GM12875 (cell line): ENCODE data around the gene PHIP.
"Not testable (repeated sequence)": the region's sequence is repeated elsewhere in the genome, so short reads cannot be mapped to it uniquely, and the experiment has no call there.

ENCODE experiments used
- H3K4me3 ChIP-seq: one replicate; pipeline ENCODE4 v1.5.1; 2011; ENCODE audit warnings: low read depth, low read length, control low read depth
- TF ChIP-seq, protein P1 (sequence below): IDR thresholded peaks from 2 replicates; pipeline ENCODE4 v1.5.1; 2011; ENCODE audit warnings: low read depth, mild to moderate bottlenecking, control low read depth, inconsistent platforms, low read length, moderate library complexity, borderline replicate concordance; ENCODE audit not compliant: insufficient read depth

PHIP gene

GRCh38 chr6:78947529-78947928 lies 130.5 kb downstream of the PHIP start:
- TF ChIP-seq, protein P1, sequence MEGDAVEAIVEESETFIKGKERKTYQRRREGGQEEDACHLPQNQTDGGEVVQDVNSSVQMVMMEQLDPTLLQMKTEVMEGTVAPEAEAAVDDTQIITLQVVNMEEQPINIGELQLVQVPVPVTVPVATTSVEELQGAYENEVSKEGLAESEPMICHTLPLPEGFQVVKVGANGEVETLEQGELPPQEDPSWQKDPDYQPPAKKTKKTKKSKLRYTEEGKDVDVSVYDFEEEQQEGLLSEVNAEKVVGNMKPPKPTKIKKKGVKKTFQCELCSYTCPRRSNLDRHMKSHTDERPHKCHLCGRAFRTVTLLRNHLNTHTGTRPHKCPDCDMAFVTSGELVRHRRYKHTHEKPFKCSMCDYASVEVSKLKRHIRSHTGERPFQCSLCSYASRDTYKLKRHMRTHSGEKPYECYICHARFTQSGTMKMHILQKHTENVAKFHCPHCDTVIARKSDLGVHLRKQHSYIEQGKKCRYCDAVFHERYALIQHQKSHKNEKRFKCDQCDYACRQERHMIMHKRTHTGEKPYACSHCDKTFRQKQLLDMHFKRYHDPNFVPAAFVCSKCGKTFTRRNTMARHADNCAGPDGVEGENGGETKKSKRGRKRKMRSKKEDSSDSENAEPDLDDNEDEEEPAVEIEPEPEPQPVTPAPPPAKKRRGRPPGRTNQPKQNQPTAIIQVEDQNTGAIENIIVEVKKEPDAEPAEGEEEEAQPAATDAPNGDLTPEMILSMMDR: no peak

GRCh38 chr6:78942446-78942845 lies 135.6 kb downstream of the PHIP start:
- TF ChIP-seq, protein P1: no peak
- no peak overlapping the region for H3K4me3 ChIP-seq

More at GRCh38 chr6:78947529-78947928, 130.5 kb downstream of the PHIP start:
- H3K4me3 ChIP-seq: no peak overlapping the region

- TF ChIP-seq, protein P1: no peak
- H3K4me3 ChIP-seq: no peak overlapping the region
These were observed 141.5 kb downstream of the PHIP start for GRCh38 chr6:78936515-78936914.

- TF ChIP-seq, protein P1: no peak
- H3K4me3 ChIP-seq: no peak overlapping the region
These were observed 142.5 kb downstream of the PHIP start for GRCh38 chr6:78935553-78935952.

- no peak overlapping the region for H3K4me3 ChIP-seq
- TF ChIP-seq, protein P1: no peak
These were observed 152.7 kb downstream of the PHIP start for GRCh38 chr6:78925317-78925716.

DNA sequence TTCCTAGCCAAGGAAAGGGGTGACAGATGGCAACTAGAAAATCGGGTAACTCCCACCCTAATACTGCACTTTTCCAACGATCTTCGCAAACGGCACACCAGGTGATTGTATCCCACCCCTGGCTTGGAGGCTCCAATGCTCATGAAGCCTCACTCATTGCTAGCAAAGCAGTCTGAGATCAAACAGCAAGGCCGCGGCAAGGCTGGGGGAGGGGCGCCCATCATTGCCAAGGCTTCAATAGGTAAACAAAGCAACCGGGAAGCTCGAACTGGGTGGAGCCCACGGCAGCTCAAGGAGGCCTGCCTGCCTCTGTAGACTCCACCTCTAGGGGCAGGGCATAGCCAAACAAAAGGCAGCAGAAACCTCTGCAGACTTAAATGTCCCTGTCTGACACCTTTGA lies 156.9 kb downstream of the PHIP start:
- not testable (repeated sequence) for H3K4me3 ChIP-seq

DNA sequence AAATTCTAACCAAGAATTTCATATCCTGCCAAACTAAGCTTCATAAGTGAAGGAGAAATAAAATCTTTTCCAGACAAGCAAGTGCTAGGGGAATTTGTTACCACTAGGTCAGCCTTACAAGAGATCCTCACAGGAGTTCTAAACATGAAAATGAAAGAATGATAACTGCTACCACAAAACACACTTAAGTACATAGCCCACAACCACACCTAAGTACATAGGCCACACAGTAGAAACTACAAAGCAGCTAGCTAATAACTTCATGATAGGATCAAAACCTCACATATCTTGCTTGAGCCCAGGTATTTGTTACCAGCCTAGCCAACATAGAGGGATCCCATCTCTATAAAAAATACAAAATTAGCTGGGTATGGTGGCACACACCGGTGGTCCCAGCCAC lies 160.3 kb downstream of the PHIP start:
- TF ChIP-seq, protein P1: no peak
- no peak overlapping the region for H3K4me3 ChIP-seq

DNA sequence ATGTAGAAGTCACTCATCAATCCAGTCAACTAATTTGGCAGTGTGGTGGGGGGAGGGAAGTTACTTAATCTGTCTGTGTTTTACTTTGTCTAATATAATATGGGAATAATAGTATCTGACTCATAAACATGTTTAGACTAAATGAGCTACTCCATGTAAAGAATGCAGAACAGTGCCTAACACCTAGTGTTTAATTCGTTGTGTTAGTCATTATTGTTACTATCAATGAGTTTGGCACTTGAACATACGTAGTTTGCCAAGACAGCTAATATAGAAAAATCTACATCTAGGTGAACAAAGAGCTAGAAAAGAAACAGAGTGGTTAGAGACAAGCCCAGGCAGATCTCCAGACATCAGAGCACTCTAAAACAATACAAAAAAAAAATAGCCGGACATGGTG lies 161.6 kb downstream of the PHIP start:
- H3K4me3 ChIP-seq: no peak overlapping the region
- TF ChIP-seq, protein P1: no peak
